ENCODE results near the gene ARHGEF16.
A peak's percentile ranks its signal among the peaks of the same experiment; 100 is the strongest.

The ARHGEF16 gene

DNA sequence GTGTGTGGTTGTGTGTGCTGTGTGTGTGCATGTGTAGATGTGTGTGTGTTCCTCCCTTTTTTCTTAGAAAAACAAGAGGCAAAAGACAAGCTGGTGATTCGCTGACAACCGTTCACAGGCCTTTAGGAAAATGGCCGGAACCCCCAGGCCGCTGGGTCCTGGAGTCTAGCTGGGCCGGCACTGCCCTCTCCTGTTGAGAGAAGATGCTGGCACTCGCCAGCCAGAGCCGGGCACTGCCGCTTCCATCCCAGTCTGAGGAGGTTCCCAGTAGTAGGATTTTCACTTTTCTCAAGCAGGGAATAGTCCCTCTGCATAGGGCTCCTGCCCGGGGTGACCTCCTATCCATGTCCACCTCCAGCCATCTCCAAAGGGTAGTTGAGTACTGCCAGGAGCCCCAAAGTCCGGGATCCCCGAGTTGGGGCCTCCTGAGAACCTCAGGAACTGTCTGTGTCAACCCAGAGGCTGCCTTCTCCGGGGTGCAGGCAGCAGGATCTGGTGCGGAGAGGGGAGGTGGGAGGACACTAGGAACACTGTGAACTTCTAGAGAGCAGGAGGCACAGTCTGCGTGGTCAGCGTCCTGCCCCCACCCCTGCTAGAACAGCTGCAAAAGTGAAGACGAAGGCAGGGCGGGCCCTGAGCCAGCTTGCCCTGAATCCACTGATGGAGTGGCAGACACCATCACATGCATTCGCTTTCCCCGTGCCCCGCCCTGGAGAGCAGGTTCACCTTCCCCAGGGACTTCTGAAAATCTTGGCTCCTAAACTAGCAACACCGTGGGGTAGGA is 44.1 kb upstream of the ARHGEF16 start:
- H3K9me3 ChIP-seq (ENCODE audit: control insufficient read depth, insufficient read depth, low read depth, low read length): no peaks in the 10 kb centered on the region
- H3K4me1 ChIP-seq (ENCODE audit: control insufficient read depth, insufficient read depth, low read length): peaks cover 3% of the 10 kb centered on the region; the same call in 1 of the 2 replicates
- ChIA-PET POLR2A (no interaction called here), CTCF (interaction anchor here (0.6 to 1.0 kb wide), 4 partner anchors 36 to 1219 kb away, joined by 3 to 4 read pairs (median 3); no protein-coding TSS in a partner anchor)
- no peak overlapping the region for H3K27ac ChIP-seq (ENCODE audit: extremely low read depth, low read depth, low read length)
- 0 out of 2 replicates have a peak, but pooled peaks have one; percentile 4 for TF ChIP-seq ZNF391 (tag by site-specific recombination; IDR thresholded peaks at IDR 0.05; ENCODE audit: borderline replicate concordance, low read depth)
- TF ChIP-seq ZNF341 (tag by site-specific recombination; IDR thresholded peaks at IDR 0.05; ENCODE audit: low read depth): 0 out of 2 replicates have a peak, but pooled peaks have one; percentile 28
- TF ChIP-seq, protein P1, sequence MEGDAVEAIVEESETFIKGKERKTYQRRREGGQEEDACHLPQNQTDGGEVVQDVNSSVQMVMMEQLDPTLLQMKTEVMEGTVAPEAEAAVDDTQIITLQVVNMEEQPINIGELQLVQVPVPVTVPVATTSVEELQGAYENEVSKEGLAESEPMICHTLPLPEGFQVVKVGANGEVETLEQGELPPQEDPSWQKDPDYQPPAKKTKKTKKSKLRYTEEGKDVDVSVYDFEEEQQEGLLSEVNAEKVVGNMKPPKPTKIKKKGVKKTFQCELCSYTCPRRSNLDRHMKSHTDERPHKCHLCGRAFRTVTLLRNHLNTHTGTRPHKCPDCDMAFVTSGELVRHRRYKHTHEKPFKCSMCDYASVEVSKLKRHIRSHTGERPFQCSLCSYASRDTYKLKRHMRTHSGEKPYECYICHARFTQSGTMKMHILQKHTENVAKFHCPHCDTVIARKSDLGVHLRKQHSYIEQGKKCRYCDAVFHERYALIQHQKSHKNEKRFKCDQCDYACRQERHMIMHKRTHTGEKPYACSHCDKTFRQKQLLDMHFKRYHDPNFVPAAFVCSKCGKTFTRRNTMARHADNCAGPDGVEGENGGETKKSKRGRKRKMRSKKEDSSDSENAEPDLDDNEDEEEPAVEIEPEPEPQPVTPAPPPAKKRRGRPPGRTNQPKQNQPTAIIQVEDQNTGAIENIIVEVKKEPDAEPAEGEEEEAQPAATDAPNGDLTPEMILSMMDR (tag by site-specific recombination; IDR thresholded peaks at IDR 0.05): peak; percentile 86
- TF ChIP-seq, protein P2, sequence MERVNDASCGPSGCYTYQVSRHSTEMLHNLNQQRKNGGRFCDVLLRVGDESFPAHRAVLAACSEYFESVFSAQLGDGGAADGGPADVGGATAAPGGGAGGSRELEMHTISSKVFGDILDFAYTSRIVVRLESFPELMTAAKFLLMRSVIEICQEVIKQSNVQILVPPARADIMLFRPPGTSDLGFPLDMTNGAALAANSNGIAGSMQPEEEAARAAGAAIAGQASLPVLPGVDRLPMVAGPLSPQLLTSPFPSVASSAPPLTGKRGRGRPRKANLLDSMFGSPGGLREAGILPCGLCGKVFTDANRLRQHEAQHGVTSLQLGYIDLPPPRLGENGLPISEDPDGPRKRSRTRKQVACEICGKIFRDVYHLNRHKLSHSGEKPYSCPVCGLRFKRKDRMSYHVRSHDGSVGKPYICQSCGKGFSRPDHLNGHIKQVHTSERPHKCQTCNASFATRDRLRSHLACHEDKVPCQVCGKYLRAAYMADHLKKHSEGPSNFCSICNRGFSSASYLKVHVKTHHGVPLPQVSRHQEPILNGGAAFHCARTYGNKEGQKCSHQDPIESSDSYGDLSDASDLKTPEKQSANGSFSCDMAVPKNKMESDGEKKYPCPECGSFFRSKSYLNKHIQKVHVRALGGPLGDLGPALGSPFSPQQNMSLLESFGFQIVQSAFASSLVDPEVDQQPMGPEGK (tag by site-specific recombination; IDR thresholded peaks at IDR 0.05): no peak; the same call in 1 of the 2 replicates
- no peak for TF ChIP-seq ZNF211 (tag by site-specific recombination; IDR thresholded peaks at IDR 0.05; ENCODE audit: low read depth)
- TF ChIP-seq ZNF175 (tag by site-specific recombination; IDR thresholded peaks at IDR 0.05): no peak
- no peak for TF ChIP-seq ZNF48 (tag by site-specific recombination; IDR thresholded peaks at IDR 0.05)
- peak; percentile 56; the same call in 1 of the 2 replicates for TF ChIP-seq KLF1 (tag by site-specific recombination; IDR thresholded peaks at IDR 0.05)
- TF ChIP-seq, protein P3, sequence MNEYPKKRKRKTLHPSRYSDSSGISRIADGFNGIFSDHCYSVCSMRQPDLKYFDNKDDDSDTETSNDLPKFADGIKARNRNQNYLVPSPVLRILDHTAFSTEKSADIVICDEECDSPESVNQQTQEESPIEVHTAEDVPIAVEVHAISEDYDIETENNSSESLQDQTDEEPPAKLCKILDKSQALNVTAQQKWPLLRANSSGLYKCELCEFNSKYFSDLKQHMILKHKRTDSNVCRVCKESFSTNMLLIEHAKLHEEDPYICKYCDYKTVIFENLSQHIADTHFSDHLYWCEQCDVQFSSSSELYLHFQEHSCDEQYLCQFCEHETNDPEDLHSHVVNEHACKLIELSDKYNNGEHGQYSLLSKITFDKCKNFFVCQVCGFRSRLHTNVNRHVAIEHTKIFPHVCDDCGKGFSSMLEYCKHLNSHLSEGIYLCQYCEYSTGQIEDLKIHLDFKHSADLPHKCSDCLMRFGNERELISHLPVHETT (tag by site-specific recombination; IDR thresholded peaks at IDR 0.05): 0 out of 2 replicates have a peak, but pooled peaks have one; percentile 0
- no peak for TF ChIP-seq SP7 (tag by site-specific recombination; IDR thresholded peaks at IDR 0.05)
- TF ChIP-seq ZNF404 (tag by site-specific recombination; IDR thresholded peaks at IDR 0.05): no peak
- no peak for TF ChIP-seq ZNF155 (tag by site-specific recombination; IDR thresholded peaks at IDR 0.05)
- no peak for TF ChIP-seq ZNF114 (tag by site-specific recombination; IDR thresholded peaks at IDR 0.05)
- 0 out of 2 replicates have a peak, but pooled peaks have one; percentile 18 for TF ChIP-seq GLIS1 (tag by site-specific recombination; IDR thresholded peaks at IDR 0.05)
- peaks cover 0 to 29% of the 10 kb centered on the region in 2 experiments; a peak in 1 of 3 replicates for H3K36me3 ChIP-seq (ENCODE audit: control insufficient read depth in 2 of 2, insufficient read depth in 1 of 2, low read length in 2 of 2)
- no peak overlapping the region for H3K4me3 ChIP-seq (ENCODE audit: low read depth, low read length)

DNA sequence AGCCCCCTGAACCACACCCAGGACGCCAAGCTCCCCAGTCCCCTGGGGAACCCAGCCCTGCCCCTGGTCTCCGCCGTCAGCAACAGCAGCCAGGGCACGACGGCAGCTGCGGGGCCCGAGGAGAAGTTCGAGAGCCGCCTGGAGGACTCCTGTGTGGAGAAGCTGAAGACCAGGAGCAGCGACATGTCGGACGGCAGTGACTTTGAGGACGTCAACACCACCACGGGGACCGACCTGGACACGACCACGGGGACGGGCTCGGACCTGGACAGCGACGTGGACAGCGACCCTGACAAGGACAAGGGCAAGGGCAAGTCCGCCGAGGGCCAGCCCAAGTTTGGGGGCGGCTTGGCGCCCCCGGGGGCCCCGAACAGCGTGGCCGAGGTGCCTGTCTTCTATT is 42.7 kb upstream of the ARHGEF16 start:
- no peak overlapping the region for H3K27ac ChIP-seq (ENCODE audit: extremely low read depth, low read depth, low read length)
- no peaks in the 10 kb centered on the region for H3K9me3 ChIP-seq (ENCODE audit: control insufficient read depth, insufficient read depth, low read depth, low read length)
- TF ChIP-seq ZNF585B (tag by site-specific recombination; IDR thresholded peaks at IDR 0.05) (no peak), ZNF776 (tag by site-specific recombination; IDR thresholded peaks at IDR 0.05; ENCODE audit: borderline replicate concordance) (no peak), ZBTB7A (tag by site-specific recombination; IDR thresholded peaks at IDR 0.05; ENCODE audit: low read depth) (no peak), ZNF292 (tag by site-specific recombination; IDR thresholded peaks at IDR 0.05; ENCODE audit: borderline replicate concordance, low read depth) (no peak), KLF8 (tag by site-specific recombination; IDR thresholded peaks at IDR 0.05) (no peak)
- TF ChIP-seq, protein P4, sequence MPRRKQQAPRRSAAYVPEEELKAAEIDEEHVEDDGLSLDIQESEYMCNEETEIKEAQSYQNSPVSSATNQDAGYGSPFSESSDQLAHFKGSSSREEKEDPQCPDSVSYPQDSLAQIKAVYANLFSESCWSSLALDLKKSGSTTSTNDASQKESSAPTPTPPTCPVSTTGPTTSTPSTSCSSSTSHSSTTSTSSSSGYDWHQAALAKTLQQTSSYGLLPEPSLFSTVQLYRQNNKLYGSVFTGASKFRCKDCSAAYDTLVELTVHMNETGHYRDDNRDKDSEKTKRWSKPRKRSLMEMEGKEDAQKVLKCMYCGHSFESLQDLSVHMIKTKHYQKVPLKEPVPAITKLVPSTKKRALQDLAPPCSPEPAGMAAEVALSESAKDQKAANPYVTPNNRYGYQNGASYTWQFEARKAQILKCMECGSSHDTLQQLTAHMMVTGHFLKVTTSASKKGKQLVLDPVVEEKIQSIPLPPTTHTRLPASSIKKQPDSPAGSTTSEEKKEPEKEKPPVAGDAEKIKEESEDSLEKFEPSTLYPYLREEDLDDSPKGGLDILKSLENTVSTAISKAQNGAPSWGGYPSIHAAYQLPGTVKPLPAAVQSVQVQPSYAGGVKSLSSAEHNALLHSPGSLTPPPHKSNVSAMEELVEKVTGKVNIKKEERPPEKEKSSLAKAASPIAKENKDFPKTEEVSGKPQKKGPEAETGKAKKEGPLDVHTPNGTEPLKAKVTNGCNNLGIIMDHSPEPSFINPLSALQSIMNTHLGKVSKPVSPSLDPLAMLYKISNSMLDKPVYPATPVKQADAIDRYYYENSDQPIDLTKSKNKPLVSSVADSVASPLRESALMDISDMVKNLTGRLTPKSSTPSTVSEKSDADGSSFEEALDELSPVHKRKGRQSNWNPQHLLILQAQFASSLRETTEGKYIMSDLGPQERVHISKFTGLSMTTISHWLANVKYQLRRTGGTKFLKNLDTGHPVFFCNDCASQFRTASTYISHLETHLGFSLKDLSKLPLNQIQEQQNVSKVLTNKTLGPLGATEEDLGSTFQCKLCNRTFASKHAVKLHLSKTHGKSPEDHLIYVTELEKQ (tag by site-specific recombination; IDR thresholded peaks at IDR 0.05; ENCODE audit: borderline replicate concordance): no peak
- H3K4me1 ChIP-seq (ENCODE audit: control insufficient read depth, insufficient read depth, low read length): no peaks in the 10 kb centered on the region
- peaks cover 0 to 24% of the 10 kb centered on the region in 2 experiments; a peak in 1 of 3 replicates for H3K36me3 ChIP-seq (ENCODE audit: control insufficient read depth in 2 of 2, insufficient read depth in 1 of 2, low read length in 2 of 2)
- no peak overlapping the region for H3K4me3 ChIP-seq (ENCODE audit: low read depth, low read length)
- ChIA-PET POLR2A (no interaction called here), CTCF (no interaction called here)
